Hepatic stellate cell (primary cell): Measurements from ENCODE around the gene SLC22A23.

Experiments
- DNase-seq: peaks from one replicate; pipeline ENCODE4 v3.0.0; 2011; ENCODE audit warnings: low spot score

Gene SLC22A23

DNA sequence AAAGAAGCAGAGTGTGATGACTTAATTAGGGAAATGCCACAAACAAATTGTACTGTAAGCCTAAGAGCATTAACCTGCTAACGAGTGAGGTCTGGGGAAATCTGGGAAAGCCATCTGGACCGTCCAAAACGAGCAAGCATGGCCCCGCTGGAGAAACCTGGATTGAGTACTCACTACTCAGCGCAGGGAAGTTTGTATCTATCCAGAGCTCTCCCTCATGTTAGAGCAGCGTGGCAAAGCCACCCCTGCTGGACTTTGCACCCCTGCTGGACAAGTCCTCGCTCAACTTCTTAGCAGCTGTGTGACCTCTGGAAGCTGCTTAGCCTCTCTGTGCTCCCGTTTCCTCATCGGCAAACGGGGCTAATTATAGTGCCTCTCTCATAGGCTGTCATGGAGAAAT lies 160.8 kb downstream of the SLC22A23 start:
- DNase-seq: no peak

DNA sequence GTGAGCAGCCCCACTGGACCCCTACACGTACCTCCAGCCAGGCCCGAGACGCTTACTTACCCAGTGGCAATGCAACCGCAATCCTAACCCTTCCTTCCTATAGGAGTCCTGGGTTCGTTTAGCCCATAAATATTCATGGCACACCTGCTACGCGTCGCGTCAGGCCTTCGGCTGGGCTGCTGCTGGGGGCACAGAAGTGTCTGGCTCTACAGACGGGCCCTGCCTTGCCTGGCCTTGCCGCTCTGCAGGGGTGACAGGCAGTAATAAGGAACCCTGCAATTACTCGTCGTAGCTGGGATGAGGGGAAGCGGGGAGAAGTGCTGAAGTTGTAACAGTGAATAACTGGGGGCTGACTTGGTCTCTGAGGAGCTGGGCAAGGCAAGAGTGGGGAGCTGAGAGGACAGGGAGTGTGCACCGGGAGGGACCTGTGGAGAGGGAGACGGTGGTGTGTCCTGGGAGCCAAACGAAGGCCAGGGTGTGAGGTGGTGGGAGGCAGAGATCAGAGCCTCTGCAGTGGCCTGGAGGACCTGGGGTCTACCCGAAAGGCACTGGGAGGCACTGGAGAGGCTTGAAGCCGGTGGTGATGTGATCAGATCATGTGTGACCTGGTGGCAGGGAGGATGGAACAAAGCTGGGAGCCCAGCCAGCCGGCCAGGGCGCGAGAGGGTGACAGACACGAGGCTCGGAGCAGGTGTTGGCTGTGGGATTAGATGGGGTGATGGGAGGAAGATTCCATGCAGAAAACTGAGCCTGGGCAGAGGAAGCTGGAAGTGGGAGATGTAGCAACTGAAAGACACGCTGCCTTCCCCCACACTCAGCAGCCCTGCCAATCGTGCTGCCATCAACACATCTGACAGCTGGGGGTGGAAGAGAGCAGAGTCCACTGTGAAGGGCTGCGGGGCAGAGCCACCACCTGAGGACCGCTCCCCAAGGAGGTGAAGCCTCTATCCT lies 161.7 kb downstream of the SLC22A23 start:
- DNase-seq: no peak

DNA sequence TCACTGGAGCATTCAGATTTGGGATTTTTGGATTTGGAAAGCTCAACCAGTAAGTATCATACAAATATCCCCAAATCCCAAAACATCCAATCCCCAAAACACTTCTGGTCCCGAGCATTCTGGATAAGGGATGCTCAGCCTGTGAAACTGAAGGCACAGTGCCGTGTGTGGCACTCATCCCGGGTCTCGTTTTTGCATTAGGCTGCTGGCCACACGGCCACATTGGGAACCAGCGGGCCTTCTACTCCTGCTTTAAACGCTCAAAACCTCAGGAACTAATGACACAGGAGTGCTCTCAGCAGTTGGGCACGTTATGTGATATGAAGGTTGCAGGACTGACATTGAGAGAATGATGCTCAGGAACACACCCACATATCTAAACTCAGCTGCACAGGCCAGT lies 162.5 kb downstream of the SLC22A23 start:
- DNase-seq: no peak

DNA sequence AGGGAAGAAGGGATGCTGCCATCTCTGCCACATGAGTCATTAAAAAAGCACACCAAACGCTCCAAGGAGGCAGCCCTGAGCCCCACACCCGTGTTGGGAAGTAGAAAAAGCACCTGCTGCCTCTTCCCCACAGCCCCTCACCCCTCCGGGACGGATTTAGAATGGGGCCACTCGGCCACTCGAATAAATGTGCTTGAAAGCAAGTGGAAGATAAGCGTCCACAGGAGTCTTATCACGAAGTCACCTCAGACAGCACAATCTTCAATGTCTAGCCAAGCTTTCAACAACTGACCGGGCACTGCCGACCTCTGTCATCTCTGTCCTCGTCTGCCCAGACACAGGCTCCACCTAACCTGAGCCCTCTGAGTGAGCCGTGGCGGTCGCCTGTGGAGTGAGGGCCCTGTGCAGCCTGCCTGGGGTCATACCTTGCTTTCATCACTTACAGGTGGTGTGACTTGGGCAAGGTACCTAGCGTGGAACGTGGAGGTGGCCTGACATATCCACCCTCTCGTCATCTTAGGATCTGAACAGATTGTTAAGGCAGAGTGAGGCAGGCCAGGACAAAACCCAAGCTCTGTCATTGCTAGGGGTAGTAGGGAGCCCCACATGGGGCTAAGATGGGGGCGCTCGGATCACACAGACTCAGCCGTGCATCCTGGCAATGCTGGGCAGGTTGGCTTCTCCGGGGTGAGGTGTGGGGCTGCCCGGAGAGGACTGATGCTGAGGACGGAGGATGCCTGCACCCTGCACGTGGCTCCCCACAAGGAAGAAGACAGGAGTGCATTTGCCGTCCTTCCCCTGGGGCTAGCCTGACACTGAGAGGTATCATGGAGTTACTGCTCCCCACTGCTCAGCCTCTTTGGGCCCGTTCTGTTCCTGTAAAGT lies 163.3 kb downstream of the SLC22A23 start:
- no peak for DNase-seq

DNA sequence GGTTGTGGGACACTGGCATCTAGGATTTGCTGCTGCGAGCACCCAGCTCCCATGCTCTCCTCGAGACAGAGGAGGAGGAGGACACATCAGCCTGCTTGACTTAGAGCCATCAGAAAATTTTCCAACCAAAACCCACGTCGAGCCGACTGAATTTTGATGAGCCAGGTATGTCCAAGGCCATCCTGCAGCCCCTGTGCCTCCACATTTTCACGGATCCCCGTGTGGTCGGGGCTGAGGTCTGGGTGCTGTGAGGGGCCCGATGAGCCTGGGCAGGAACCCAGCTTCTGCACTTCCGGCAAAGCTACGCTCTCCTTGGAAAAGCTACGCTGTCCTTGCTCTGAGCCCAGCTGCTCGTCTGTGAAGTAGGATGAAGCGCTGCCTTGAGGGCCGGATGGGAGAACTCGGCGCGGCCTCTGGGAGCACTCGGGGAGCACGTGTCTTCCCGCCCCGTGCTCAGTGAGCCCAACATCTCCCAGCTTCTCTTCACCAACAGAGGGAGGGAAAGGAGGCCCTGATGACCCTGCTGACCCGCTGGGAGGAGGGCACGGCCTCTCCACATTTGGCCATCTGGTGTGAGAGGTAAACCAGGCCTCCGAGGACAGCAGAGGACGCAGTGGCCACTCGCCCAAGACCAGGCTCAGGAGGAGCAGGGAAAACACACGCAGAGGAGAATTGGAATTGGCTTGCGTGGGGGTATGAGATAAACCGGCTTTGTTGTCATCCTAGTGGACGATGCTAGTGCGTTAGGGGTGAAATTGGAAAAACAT lies 164.2 kb downstream of the SLC22A23 start:
- DNase-seq: no peak

DNA sequence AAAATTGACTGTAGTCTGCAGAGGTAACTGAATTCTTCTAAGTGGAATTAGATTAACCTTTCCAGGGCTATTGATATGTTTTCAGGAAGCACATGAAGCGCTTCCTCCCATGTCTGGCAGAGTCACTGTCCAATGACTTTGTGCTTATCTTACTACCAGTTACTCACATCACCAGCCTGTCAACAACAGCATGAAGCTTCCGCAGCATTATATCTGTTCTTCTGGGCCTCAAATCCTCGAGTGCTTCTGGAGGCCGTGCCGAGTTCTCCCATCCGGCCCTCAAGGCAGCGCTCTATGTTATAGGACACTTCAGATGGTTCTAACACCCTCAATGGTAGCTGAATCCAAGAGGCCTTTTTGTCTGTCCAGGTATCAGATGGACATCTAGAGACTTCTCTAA lies 164.9 kb downstream of the SLC22A23 start:
- DNase-seq: no peak

DNA sequence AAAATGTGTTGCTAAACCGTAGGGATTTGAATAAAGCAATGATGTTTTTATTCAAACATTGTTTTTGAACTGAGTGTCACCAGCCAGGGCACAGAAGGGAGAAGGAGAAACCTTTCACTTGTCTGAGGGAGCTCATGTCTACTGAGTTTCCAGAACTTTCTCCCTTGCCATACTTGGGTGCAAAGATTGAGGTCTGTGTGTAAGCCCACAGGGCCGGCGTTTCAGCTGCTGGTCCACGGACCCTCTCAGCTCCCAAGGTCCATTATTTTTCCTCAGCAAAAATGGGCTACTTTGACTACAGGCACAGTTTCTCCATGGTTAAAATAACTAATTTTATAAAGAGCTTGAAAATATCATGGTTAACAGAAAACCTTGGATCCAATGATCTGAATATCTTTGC lies 165.5 kb downstream of the SLC22A23 start:
- DNase-seq: no peak

DNA sequence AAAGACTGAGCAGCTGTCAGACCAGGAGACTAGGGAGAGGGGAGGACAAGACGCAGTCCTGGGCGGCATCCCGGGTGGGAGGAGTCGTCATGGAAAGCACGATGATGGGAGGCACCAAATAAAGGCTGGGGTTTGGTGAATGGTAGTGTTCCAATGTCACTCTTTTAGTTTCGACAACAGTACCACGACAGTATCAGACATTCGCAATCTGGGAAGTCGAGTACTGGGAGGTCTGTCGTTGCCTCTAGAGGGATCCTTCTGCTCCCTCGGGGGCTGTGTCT lies 166.0 kb downstream of the SLC22A23 start:
- no peak for DNase-seq

DNA sequence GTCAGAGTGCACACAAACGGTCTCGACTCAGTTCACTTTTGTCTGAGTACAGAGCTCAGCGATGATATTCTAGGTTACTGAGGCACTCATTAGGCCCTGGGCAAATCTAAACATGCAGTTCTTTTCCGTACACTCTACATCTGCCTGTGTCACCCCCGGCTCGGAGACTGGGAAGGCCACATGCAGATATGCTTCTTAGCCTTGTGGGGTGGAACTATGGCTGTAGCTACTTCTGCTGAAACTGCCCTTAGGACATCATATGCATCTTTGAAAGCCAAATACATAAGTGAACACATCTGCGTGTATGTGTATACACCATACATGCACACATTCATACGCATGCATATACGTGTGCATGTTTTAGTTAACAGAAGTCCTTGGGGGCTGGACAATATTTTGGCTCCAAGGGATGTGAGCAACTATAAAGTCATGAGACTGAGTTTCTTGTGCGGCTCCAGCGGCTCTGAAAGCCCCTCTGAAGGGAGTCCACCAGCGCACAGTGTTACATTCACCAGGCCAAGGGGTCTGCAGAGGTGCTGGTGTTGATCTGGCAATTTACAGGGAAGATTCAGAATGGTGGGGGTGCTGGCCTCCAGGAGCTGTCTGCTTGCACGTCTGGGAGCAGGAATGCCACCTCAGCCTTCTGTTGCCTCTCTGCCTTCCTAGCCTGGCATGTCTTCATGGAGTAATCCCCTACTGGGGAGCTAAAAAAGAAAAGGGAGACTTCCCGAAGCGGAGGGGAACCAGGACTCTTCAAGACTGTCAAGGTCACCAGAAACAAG lies 166.5 kb downstream of the SLC22A23 start:
- DNase-seq: no peak

DNA sequence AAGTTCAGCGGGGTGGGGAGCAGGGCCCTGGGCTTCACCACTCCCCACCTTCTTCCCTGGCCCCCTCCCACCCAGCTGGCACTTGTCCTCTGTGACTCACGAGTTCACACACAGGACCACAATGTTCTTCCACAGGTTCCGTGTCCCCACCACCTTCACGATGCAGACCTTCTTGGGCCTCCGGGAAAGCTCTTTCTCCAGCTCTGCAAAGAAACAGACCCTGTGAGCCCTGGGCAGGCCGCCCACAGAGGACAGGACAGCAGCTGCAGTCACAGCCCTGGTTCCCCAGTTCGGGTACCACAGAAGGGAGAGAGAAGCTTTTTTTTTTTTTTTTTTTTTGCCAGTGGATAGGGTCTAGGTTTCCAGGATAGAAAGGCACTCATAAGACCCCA lies 167.2 kb downstream of the SLC22A23 start:
- DNase-seq: no peak

DNA sequence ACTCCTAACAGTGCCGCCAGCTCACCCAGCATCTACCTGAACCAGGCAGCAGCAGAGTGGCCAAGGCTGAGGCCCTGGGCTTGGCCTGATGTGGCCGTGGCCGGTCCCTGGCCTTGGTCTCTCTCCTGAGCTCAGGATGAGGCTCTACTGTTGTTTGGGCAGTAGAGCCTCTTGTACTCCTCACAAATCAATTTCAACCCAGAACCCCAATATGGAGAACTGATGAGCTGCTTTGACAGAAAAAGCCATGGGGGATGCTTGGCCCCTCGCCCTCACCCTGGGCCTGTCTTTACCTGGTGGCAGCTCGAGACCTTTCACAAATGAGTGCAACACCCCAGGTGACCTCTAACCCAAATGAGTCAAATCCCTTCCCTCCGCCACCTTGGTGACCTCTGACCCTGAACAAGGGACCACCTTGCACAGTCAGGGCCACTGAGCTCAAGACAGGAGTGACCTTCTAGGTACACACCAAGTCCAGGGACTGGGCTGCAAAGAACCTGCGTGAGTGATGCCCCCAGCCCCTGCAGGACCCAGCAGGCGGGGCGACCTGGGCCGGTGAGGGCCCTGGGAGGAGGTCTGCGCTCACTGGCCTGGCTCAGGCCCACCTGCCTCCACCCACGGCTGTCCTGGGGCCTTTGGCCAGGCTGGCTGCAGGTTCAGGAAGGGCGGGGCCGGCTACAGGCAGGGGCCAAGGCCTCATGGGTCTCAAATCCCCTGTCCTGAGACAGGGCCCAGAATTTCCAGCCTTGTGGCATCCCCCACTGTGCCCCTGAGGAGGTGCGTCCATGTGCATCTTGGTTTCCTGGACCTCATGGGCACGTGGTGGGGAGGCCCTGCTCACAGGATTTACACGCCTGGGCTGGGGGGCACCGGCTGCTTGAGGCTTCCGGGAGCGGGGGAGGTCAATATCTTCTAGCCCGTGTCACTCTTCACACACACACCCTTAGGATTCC lies 167.9 kb downstream of the SLC22A23 start:
- DNase-seq: no peak

DNA sequence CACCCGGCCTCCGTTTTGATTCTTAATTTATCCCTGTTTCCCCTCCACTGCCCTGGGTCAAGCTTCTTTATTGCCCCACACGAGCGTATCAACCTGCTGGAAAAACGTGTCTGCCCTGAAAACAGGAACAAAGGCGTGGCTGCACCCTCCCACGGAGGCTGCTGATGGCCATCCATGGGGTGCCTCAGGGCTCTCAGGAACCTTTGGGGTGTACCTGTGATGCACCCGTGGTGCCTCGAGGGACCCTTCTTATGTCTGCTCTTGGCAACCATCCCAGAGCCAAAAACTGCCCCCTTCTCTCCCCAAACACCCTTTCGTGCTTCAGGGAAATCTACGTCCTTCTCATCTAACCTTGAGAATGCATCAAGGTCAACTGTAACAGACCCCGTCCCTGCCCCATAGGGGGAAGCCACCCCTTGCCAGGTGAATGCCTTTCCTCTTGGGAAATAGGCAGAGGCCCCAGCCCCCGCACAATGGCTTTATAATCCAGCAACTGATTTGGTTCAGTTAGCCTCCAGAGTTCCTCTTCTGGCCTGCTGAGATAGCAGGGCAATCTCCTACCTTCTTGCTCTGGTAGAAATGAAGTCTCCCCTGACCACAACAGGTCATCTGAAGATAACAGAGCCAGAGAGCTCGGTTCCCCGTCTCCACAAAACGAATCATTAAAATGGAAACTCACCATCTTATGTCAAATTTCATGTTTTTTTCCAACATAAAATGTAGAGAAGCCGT lies 168.7 kb downstream of the SLC22A23 start:
- no peak for DNase-seq

DNA sequence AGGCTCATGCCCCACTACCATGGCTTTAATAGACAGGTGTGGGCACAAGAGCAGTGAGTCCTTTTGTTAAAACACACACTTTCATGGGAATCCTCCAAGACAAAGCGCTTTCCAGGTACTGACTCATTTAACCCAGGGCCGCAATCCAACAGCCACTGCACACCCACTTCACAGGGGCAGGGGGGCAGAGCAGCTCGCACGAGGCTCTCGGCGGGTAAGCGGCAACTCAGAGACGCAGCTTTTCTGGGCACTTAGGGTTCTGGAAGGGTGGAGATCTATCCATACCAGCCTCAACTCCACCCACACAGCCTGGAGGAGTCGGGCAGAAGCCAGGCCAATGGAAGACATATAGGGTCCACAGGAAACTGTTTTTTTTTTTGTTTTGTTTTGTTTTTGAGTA lies 169.5 kb downstream of the SLC22A23 start:
- DNase-seq: no peak

DNA sequence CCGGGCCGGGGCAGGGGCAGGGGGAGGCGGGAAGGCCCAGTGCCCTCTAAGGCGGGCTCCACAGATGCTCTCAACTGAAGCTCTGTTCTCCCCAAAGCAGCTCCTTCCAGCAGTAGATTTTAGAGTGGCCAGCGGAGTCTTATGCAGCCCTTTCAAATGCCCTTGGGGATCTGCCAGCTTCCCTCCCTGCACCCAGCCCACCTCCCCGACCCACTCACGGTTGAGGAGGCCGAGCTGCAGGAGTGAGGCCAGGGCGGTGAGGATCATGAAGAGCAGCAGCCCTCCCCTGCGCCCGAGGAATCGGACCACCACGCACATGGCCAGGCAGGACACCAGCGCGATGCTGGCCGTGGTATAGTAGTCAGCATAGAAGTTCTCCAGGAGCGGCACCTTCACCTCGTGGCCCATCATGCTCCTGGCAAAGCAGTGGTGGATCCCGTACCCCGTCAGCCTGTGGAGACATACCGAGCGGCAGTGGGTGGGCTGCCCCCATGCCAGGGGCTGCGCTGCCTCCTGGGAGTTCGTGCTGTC lies 170.1 kb downstream of the SLC22A23 start:
- no peak for DNase-seq

DNA sequence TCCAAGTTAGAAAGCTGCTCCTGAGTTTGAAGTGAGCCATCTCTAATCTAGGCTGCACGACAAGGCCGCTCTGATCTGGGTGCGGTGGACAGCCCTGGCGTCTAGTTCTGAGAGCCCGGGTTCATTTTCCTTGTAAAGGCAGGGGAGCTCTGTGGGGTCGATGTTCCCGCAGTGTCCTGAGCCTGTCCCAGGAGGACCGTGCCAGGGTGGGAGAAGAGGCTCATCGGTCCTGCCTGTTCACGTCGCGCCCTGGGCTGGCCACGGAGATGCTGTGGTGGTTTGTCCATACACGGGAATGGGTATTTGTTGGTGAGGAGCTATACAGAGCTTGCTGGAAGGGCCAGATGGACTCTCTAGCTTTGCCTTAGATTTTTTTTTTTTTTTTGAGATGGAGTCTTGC lies 171.1 kb downstream of the SLC22A23 start:
- DNase-seq: no peak

DNA sequence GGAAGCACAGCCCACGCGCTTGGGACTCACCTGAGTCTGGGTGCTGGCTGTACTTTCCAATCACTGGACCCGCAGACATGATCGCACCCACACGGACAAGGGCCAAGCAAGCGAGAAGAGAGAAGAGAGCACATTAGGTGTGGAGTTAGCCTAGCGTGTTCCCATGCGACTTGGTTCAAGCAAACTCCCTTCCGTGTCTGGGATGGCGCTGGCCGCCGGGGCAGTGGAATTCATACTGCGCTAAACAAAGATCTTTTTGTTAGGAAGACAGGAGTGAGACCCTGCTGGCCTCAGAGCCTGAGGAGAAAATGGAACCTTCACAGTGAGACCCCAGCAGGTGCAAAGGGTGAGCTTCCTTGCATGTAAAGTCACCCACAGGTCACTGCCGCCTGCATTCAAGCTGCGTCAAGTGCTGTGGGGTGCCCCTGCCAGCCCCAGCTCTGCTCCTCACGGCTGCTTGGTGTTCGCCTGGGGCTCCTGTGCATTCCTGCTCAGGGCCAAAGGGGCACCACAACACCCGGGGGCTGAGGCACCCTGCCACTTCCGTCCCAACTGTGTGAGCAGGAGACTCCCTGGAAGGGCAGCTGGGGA lies 171.7 kb downstream of the SLC22A23 start:
- no peak for DNase-seq

DNA sequence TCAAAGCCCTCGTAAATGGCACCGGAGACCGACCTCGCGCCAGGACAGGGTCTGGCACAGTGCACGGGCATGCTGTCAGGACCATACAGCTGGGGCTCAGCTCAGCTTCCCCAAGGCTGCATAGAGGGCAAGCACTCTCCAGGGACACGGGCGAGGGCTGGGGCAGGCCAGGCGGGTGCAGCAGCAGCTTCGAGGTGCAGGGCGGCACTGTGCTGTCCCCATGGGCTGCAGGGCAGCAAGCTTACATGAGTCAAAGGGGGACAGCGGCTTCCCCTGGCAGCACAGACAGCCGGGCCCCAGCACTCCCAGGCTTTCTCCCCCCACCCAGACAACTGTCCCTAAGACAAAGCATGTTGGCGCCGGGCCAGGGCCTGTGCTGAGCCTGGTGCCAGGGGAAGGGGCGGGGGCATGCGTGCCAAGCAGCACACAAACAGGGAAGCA lies 172.4 kb downstream of the SLC22A23 start:
- DNase-seq: no peak

DNA sequence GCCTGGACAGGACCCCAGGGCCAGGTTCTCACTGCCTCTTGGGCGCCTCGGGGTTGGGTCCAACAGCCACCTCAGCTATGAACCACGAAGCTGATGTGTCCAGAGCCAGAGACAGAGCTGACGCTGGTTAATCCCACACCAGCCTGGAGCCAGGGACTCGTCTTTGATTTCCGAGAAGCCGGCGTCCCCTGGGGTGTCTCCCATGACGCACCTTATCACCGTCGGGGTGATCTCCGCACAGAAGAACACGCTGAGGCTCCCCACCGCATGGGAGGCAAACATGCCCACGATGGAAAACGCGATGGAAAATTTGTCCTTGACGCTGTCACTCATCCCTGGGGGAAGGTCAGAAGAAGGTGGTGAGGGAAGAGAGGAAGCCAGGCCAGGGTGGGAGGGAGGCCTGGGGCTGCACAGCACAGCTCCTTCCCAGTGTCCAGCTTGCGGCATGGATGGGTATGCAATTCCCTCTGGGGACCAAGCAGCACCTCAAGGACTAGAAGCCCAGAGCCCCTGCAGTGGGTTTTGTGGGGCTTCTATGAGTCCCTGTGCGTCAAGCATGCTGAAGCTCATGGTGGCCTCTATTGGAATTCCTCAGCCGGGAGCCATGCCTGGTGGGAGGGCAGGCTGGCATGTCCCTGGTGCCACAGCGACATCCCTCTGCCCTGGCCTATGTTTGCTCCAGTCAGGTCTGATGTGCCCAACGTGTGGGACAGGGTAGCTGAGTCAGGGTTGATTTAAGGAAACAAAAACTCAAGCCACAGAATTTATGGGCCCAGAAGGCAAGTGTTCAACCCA lies 173.0 kb downstream of the SLC22A23 start:
- no peak for DNase-seq
